WTC11 (cell line): ENCODE measurements around the gene AOC3.

Experiments used
- CREB1 ChIP-seq: sonication (generic); formaldehyde crosslinking; IDR thresholded peaks from 2 replicates; pipeline ENCODE4 v1.8.0; 2023; ENCODE audit warnings: mild to moderate bottlenecking, missing genetic modification reagents
- ZBTB21 ChIP-seq: sonication (generic); formaldehyde crosslinking; IDR thresholded peaks from 2 replicates; pipeline ENCODE4 v1.8.1; 2023; ENCODE audit warnings: mild to moderate bottlenecking, missing genetic modification reagents, borderline replicate concordance
- TF ChIP-seq, protein P1 (sequence below): fragments of 200-600 bp; IDR thresholded peaks from 2 replicates; pipeline ENCODE4 v1.8.0; 2022; ENCODE audit warnings: antibody characterized with exemption
- TF ChIP-seq, protein P2 (sequence below): fragments of 250-450 bp; sonication (Bioruptor Pico); IDR thresholded peaks from 2 replicates; pipeline ENCODE4 v2.1.2; 2022; ENCODE audit warnings: mild to moderate bottlenecking, moderate library complexity

DNA sequence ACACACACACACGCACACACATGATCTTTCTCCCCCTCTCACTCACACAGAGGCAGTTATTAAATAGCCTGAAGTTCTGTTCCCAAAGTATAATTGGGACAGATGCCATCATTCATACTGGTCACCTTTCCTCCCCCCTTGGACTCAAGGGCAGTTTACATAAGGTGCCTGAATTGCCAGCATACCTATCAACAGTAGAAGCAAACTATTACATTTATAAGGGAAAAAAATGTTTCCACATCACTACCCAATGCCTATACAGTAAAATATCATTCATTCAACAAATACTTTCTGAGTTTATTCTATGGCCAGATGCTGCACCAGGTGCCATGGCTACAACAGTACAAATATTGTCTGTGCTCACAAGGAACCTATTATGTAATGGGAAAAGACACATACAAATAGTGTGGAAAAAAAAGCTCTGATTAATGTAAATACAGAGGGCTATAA, 46.1 kb upstream of the AOC3 start:
- no peak for TF ChIP-seq CREB1 (CRISPR knock-in tag)
- TF ChIP-seq, protein P1, sequence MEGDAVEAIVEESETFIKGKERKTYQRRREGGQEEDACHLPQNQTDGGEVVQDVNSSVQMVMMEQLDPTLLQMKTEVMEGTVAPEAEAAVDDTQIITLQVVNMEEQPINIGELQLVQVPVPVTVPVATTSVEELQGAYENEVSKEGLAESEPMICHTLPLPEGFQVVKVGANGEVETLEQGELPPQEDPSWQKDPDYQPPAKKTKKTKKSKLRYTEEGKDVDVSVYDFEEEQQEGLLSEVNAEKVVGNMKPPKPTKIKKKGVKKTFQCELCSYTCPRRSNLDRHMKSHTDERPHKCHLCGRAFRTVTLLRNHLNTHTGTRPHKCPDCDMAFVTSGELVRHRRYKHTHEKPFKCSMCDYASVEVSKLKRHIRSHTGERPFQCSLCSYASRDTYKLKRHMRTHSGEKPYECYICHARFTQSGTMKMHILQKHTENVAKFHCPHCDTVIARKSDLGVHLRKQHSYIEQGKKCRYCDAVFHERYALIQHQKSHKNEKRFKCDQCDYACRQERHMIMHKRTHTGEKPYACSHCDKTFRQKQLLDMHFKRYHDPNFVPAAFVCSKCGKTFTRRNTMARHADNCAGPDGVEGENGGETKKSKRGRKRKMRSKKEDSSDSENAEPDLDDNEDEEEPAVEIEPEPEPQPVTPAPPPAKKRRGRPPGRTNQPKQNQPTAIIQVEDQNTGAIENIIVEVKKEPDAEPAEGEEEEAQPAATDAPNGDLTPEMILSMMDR: no peak
- no peak for TF ChIP-seq ZBTB21 (CRISPR knock-in tag)
- TF ChIP-seq, protein P2, sequence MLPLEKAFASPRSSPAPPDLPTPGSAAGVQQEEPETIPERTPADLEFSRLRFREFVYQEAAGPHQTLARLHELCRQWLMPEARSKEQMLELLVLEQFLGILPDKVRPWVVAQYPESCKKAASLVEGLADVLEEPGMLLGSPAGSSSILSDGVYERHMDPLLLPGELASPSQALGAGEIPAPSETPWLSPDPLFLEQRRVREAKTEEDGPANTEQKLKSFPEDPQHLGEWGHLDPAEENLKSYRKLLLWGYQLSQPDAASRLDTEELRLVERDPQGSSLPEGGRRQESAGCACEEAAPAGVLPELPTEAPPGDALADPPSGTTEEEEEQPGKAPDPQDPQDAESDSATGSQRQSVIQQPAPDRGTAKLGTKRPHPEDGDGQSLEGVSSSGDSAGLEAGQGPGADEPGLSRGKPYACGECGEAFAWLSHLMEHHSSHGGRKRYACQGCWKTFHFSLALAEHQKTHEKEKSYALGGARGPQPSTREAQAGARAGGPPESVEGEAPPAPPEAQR (CRISPR knock-in tag): no peak
